Trophoblast cell (in vitro differentiated cells and primary cell): ENCODE measurements around the gene PTPRM.

Experiments
- DNase-seq, 2 donors: peaks; one replicate each; pipeline ENCODE4 v3.0.0-alpha.2; 2016
- H2AFZ ChIP-seq: 2 replicates; pipeline ENCODE4 v1.6.1; 2013; ENCODE audit warnings: low read length, moderate library complexity, mild to moderate bottlenecking; ENCODE audit not compliant: insufficient read depth, poor library complexity
- H2AK5ac ChIP-seq: 2 replicates; pipeline ENCODE4 v1.6.1; 2013; ENCODE audit warnings: mild to moderate bottlenecking, low read length
- H2BK120ac ChIP-seq: 2 replicates; pipeline ENCODE4 v1.6.1; 2013; ENCODE audit warnings: low read length, mild to moderate bottlenecking, moderate library complexity; ENCODE audit not compliant: insufficient read depth, poor library complexity
- H2BK12ac ChIP-seq: 2 replicates; pipeline ENCODE4 v1.6.1; 2013; ENCODE audit warnings: mild to moderate bottlenecking, low read length, moderate library complexity
- H2BK5ac ChIP-seq: 2 replicates; pipeline ENCODE4 v1.6.1; 2013; ENCODE audit warnings: low read length, low read depth, moderate library complexity, mild to moderate bottlenecking; ENCODE audit not compliant: poor library complexity
- H3K14ac ChIP-seq: 2 replicates; pipeline ENCODE4 v1.6.1; 2013; ENCODE audit warnings: mild to moderate bottlenecking, low read length
- H3K18ac ChIP-seq: 2 replicates; pipeline ENCODE4 v1.6.1; 2013; ENCODE audit warnings: mild to moderate bottlenecking, low read length
- H3K23ac ChIP-seq: 2 replicates; pipeline ENCODE4 v1.6.1; 2013; ENCODE audit warnings: low read length
- H3K27ac ChIP-seq: 2 replicates; pipeline ENCODE4 v1.5.1; 2013; ENCODE audit warnings: low read depth, mild to moderate bottlenecking, inconsistent platforms, low read length, moderate library complexity
- H3K27me3 ChIP-seq: 2 replicates; pipeline ENCODE4 v1.6.1; 2013; ENCODE audit warnings: inconsistent platforms, mild to moderate bottlenecking, low read length, moderate library complexity; ENCODE audit not compliant: insufficient read depth
- H3K36me3 ChIP-seq, 2 experiments: 1 replicate in 1 of 2; 2 replicates in 1 of 2; pipeline ENCODE4 v1.6.1; 2013; ENCODE audit warnings: low read length in 2 of 2, mild to moderate bottlenecking in 2 of 2, moderate library complexity in 1 of 2; ENCODE audit not compliant: insufficient read depth in 2 of 2, control insufficient read depth in 1 of 2
- H3K4ac ChIP-seq: 2 replicates; pipeline ENCODE4 v1.6.1; 2013; ENCODE audit warnings: low read depth, mild to moderate bottlenecking, low read length, moderate library complexity
- H3K4me1 ChIP-seq, 2 experiments: 1 replicate in 1 of 2; 2 replicates in 1 of 2; pipeline ENCODE4 v1.6.1; 2013; ENCODE audit warnings: low read length in 2 of 2, mild to moderate bottlenecking in 2 of 2, moderate library complexity in 1 of 2; ENCODE audit not compliant: insufficient read depth in 2 of 2, control insufficient read depth in 1 of 2
- H3K4me2 ChIP-seq: 2 replicates; pipeline ENCODE4 v1.6.1; 2013; ENCODE audit warnings: inconsistent platforms, mild to moderate bottlenecking, low read length, moderate library complexity
- H3K4me3 ChIP-seq: 2 replicates; pipeline ENCODE4 v1.5.1; 2013; ENCODE audit warnings: mild to moderate bottlenecking, low read depth, low read length, inconsistent platforms
- H3K79me1 ChIP-seq: one replicate; pipeline ENCODE4 v1.6.1; 2013; ENCODE audit warnings: low read length
- H3K79me2 ChIP-seq: 2 replicates; pipeline ENCODE4 v1.6.1; 2013; ENCODE audit warnings: low read length, mild to moderate bottlenecking; ENCODE audit not compliant: control insufficient read depth, insufficient read depth, poor library complexity
- H3K9ac ChIP-seq: 2 replicates; pipeline ENCODE4 v1.6.1; 2013; ENCODE audit warnings: mild to moderate bottlenecking, low read length
- H3K9me3 ChIP-seq: 2 replicates; pipeline ENCODE4 v1.6.1; 2013; ENCODE audit warnings: low read depth, mild to moderate bottlenecking, control low read depth, inconsistent platforms, low read length; ENCODE audit not compliant: insufficient read depth
- H4K12ac ChIP-seq: 2 replicates; pipeline ENCODE4 v1.6.1; 2013; ENCODE audit warnings: low read depth, mild to moderate bottlenecking, low read length, moderate library complexity
- H4K8ac ChIP-seq: 2 replicates; pipeline ENCODE4 v1.6.1; 2013; ENCODE audit warnings: low read depth, mild to moderate bottlenecking, low read length, moderate library complexity
- H4K91ac ChIP-seq: one replicate; pipeline ENCODE4 v1.6.1; 2013; ENCODE audit warnings: low read depth, mild to moderate bottlenecking, low read length, moderate library complexity
- WGBS: extraction: QIAGEN DNeasy Blood & Tissue Kit; methylation state at CpG from one replicate; pipeline ENCODE4 v1.1.7; 2013; ENCODE audit warnings: missing lambda C conversion rate; ENCODE audit not compliant: insufficient read length, insufficient coverage; ENCODE audit errors: extremely low coverage; 5-methylcytosine and 5-hydroxymethylcytosine counted together

The PTPRM gene

GRCh38 chr18:8350628-8351027 is 783.5 kb downstream of the PTPRM start:
- H2BK120ac ChIP-seq: no peak overlapping the region
- H3K18ac ChIP-seq: no peak overlapping the region
- no peak overlapping the region for H2BK12ac ChIP-seq
- H3K79me1 ChIP-seq: no peaks in the 10 kb centered on the region
- H3K14ac ChIP-seq: no peak overlapping the region
- no peak overlapping the region for H2BK5ac ChIP-seq
- H3K27me3 ChIP-seq: no peaks in the 10 kb centered on the region
- H3K4me1 ChIP-seq: peaks cover 0 to 2% of the 10 kb centered on the region in 2 experiments
- H3K23ac ChIP-seq: no peak overlapping the region
- WGBS: no CpG with 5 or more reads among the region's 5 CpGs
- H3K27ac ChIP-seq: no peak overlapping the region
- H3K4me3 ChIP-seq: no peak overlapping the region
- H3K79me2 ChIP-seq: no peaks in the 10 kb centered on the region
- H4K91ac ChIP-seq: no peak overlapping the region
- H4K12ac ChIP-seq: no peak overlapping the region
- no peak overlapping the region for H2AFZ ChIP-seq
- no peak overlapping the region for H3K4ac ChIP-seq
- no peak for DNase-seq
- no peak overlapping the region for H3K9ac ChIP-seq
- no peaks in the 10 kb centered on the region for H3K9me3 ChIP-seq
- H3K36me3 ChIP-seq: peaks cover 0 to 2% of the 10 kb centered on the region in 2 experiments
- no peak overlapping the region for H3K4me2 ChIP-seq
- no peak overlapping the region for H2AK5ac ChIP-seq
- H4K8ac ChIP-seq: no peak overlapping the region

- Histone ChIP-seq H3K9me3 (no peaks in the 10 kb centered on the region), H3K4ac (no peak overlapping the region), H3K79me1 (no peaks in the 10 kb centered on the region), H3K27ac (no peak overlapping the region), H4K8ac (no peak overlapping the region), H2AK5ac (no peak overlapping the region), H4K12ac (no peak overlapping the region), H3K9ac (no peak overlapping the region), H2BK5ac (no peak overlapping the region), H3K14ac (no peak overlapping the region), H2AFZ (no peak overlapping the region), H3K4me3 (no peak overlapping the region), H3K23ac (no peak overlapping the region), H3K4me2 (no peak overlapping the region), H3K4me1 (peaks cover 0 to 2% of the 10 kb centered on the region in 2 experiments), H3K18ac (no peak overlapping the region), H4K91ac (no peak overlapping the region), H2BK12ac (no peak overlapping the region), H3K79me2 (no peaks in the 10 kb centered on the region), H3K36me3 (no peaks in the 10 kb centered on the region), H3K27me3 (no peaks in the 10 kb centered on the region), H2BK120ac (no peak overlapping the region)
- no peak for DNase-seq
- WGBS: no CpG with 5 or more reads among the region's 3 CpGs
Observed at GRCh38 chr18:8351161-8351560, 784.0 kb downstream of the PTPRM start.

GRCh38 chr18:8354304-8354703 is 787.2 kb downstream of the PTPRM start:
- Histone ChIP-seq H4K91ac (no peak overlapping the region), H2BK12ac (no peak overlapping the region), H3K14ac (no peak overlapping the region), H4K8ac (no peak overlapping the region), H3K4me3 (no peak overlapping the region), H3K79me1 (no peaks in the 10 kb centered on the region), H3K27ac (no peak overlapping the region), H3K4ac (no peak overlapping the region), H2BK120ac (no peak overlapping the region), H4K12ac (no peak overlapping the region), H3K9ac (no peak overlapping the region), H3K18ac (no peak overlapping the region), H3K4me2 (no peak overlapping the region), H3K27me3 (no peaks in the 10 kb centered on the region), H2BK5ac (no peak overlapping the region), H3K9me3 (no peaks in the 10 kb centered on the region), H2AFZ (no peak overlapping the region), H3K79me2 (no peaks in the 10 kb centered on the region), H2AK5ac (no peak overlapping the region), H3K36me3 (no peaks in the 10 kb centered on the region), H3K23ac (no peak overlapping the region), H3K4me1 (peaks cover 0 to 2% of the 10 kb centered on the region in 2 experiments)
- DNase-seq: peak in 1 of 2 donors; percentile 37
- WGBS: no CpG with 5 or more reads among the region's 5 CpGs

GRCh38 chr18:8356001-8356400 is 788.9 kb downstream of the PTPRM start:
- H3K4me2 ChIP-seq: no peak overlapping the region
- H3K9ac ChIP-seq: no peak overlapping the region
- no peak overlapping the region for H4K91ac ChIP-seq
- H3K18ac ChIP-seq: no peak overlapping the region
- H3K23ac ChIP-seq: no peak overlapping the region
- H3K79me2 ChIP-seq: no peaks in the 10 kb centered on the region
- H2BK12ac ChIP-seq: no peak overlapping the region
- no CpG with 5 or more reads among the region's 3 CpGs for WGBS
- H3K4me3 ChIP-seq: no peak overlapping the region
- H3K4ac ChIP-seq: no peak overlapping the region
- H2BK120ac ChIP-seq: no peak overlapping the region
- no peak overlapping the region for H3K14ac ChIP-seq
- no peak overlapping the region for H3K27ac ChIP-seq
- H3K79me1 ChIP-seq: no peaks in the 10 kb centered on the region
- peaks cover 0 to 2% of the 10 kb centered on the region in 2 experiments for H3K36me3 ChIP-seq
- H3K27me3 ChIP-seq: no peaks in the 10 kb centered on the region
- peaks cover 0 to 2% of the 10 kb centered on the region in 2 experiments for H3K4me1 ChIP-seq
- no peak overlapping the region for H2BK5ac ChIP-seq
- no peak overlapping the region for H4K8ac ChIP-seq
- DNase-seq: no peak
- H2AFZ ChIP-seq: no peak overlapping the region
- no peaks in the 10 kb centered on the region for H3K9me3 ChIP-seq
- H2AK5ac ChIP-seq: no peak overlapping the region
- no peak overlapping the region for H4K12ac ChIP-seq
